HG03521 (cell line): ENCODE data around the gene APOA4.

ENCODE experiments used
- ATAC-seq: cut with Tn5 transposase; IDR thresholded peaks from one replicate; pipeline ENCODE4 v1.9.1; 2021; ENCODE audit warnings: mild to moderate bottlenecking, moderate library complexity; ENCODE audit not compliant: unreplicated experiment

The APOA4 gene

DNA sequence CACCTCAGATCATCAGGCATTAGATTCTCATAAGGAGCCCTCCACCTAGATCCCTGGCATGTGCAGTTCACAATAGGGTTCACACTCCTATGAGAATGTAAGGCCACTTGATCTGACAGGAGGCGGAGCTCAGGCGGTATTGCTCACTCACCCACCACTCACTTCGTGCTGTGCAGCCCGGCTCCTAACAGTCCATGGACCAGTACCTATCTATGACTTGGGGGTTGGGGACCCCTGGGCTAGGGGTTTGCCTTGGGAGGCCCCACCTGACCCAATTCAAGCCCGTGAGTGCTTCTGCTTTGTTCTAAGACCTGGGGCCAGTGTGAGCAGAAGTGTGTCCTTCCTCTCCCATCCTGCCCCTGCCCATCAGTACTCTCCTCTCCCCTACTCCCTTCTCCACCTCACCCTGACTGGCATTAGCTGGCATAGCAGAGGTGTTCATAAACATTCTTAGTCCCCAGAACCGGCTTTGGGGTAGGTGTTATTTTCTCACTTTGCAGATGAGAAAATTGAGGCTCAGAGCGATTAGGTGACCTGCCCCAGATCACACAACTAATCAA is 8.8 kb upstream of the APOA4 start:
- no peak for ATAC-seq

DNA sequence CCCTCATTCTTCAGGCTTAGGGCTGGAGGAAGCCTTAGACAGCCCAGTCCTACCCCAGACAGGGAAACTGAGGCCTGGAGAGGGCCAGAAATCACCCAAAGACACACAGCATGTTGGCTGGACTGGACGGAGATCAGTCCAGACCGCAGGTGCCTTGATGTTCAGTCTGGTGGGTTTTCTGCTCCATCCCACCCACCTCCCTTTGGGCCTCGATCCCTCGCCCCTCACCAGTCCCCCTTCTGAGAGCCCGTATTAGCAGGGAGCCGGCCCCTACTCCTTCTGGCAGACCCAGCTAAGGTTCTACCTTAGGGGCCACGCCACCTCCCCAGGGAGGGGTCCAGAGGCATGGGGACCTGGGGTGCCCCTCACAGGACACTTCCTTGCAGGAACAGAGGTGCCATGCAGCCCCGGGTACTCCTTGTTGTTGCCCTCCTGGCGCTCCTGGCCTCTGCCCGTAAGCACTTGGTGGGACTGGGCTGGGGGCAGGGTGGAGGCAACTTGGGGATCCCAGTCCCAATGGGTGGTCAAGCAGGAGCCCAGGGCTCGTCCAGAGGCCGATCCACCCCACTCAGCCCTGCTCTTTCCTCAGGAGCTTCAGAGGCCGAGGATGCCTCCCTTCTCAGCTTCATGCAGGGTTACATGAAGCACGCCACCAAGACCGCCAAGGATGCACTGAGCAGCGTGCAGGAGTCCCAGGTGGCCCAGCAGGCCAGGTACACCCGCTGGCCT is 7.2 kb upstream of the APOA4 start:
- no peak for ATAC-seq

DNA sequence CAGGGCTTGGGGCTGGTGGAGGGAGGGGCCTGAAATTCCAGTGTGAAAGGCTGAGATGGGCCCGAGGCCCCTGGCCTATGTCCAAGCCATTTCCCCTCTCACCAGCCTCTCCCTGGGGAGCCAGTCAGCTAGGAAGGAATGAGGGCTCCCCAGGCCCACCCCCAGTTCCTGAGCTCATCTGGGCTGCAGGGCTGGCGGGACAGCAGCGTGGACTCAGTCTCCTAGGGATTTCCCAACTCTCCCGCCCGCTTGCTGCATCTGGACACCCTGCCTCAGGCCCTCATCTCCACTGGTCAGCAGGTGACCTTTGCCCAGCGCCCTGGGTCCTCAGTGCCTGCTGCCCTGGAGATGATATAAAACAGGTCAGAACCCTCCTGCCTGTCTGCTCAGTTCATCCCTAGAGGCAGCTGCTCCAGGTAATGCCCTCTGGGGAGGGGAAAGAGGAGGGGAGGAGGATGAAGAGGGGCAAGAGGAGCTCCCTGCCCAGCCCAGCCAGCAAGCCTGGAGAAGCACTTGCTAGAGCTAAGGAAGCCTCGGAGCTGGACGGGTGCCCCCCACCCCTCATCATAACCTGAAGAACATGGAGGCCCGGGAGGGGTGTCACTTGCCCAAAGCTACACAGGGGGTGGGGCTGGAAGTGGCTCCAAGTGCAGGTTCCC is 6.5 kb upstream of the APOA4 start, which contains the start of gene APOC3:
TSS of gene APOC3 (plus strand) at position 383 of the 659 bp plus-strand sequence. CDS start 676 bp downstream, outside the sequence.
- ATAC-seq = no peak

DNA sequence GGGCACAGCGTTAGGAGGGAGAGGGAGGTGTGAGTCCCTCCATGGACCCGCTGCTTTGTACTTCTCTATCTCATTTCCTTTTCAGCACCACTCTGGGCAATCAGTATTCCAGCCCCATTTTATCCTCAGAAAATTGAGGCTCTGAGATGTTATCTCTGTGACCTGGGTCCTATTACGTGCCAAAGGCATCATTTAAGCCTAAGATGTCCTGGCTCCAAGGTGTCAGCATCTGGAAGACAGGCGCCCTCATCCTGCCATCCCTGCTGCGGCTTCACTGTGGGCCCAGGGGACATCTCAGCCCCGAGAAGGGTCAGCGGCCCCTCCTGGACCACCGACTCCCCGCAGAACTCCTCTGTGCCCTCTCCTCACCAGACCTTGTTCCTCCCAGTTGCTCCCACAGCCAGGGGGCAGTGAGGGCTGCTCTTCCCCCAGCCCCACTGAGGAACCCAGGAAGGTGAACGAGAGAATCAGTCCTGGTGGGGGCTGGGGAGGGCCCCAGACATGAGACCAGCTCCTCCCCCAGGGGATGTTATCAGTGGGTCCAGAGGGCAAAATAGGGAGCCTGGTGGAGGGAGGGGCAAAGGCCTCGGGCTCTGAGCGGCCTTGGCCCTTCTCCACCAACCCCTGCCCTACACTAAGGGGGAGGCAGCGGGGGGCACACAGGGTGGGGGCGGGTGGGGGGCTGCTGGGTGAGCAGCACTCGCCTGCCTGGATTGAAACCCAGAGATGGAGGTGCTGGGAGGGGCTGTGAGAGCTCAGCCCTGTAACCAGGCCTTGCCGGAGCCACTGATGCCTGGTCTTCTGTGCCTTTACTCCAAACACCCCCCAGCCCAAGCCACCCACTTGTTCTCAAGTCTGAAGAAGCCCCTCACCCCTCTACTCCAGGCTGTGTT is 5.8 kb upstream of the APOA4 start:
- ATAC-seq = no peak

DNA sequence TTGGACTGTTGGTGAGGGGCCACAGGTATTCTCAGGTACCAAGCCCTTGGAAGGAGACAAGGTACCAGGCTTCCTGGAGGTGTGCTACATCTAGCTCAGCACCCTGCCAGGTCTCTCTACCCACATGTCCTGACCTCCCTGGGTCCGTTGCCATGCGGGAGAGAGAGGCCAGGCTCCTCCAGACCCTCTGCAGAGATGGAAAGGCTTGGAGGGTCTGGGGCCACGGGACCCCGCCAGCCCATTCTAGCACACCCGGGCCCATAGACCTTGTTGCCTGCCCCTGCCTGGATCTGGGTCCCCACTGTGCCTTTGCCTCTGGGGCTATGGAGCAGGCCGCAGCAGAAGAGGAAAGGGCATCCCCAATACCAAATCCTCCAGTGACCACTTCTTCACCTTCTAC is 4.4 kb upstream of the APOA4 start:
- ATAC-seq = no peak

DNA sequence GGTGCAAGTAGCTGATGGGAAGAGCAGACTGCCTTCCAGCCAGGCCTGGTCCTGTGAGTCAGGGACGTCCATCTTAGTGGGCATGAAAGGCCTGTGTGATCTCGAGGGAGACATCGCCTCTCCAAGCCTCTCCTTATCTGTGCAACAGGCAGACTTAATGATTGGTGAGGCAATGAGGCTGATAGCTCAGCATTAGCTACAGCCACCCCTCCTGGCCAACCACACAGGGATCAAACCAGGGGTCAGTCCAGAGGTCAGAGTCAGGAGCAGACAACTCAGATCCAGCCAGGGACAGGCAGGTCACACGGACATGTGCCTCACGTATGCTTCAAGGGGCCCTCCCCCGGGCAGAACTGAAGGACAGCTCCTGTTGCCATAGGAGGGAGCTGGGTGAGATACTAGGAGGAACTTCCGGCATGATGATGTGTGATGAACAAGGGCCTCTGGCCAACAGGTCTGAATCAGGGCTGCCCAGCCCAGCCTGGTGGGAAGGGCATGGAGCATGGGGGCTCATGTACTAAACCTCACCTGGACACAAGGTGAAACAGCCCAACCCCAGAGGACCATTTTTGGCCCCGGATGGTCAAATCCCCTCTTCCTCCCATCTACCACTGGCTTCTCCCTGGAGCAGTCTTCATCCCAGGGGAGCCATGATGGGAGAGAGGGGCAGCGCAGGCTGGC is 3.8 kb upstream of the APOA4 start:
- no peak for ATAC-seq

DNA sequence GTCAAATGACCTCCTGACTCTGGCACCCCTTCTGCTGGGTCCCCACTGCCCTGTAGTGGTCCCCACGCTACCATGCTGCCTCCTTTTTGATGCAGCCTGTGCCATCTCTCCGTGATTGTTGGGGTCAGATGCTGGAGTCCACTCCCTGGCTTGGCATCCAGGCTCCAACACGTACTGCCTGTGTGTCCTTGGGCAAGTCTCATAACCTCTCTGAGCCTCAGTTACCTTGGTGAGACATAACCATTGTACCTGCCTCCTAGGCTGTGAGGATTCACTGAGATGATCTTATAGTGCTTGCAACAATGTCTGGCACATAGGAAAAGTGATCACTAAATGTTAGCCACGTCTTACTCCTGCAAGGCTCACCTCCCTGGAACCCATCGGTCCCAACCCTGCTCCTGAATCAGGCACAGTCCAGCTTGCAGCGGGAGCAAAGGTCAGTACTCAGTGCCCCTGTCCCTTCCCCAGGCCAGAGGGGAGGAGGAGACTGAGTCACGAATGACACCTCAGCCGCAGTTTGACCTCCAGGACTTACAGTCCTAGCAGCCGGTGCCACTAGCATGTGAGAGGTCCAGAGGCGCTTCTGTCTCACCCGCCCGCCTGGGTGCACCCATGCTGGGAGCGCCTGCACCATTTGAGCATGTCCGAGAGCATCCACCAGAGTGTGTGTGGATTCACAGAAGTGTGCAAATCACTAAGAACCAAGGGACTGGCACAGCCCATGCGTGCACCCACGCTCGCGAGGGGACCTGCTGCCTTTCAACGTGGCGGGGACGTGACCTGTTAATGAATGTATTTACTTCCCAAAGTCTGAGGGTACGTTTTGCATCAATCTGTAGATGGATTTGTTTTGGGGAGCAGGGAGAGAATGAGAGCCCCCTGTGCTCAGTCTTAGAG is 3.0 kb upstream of the APOA4 start:
- ATAC-seq = no peak

DNA sequence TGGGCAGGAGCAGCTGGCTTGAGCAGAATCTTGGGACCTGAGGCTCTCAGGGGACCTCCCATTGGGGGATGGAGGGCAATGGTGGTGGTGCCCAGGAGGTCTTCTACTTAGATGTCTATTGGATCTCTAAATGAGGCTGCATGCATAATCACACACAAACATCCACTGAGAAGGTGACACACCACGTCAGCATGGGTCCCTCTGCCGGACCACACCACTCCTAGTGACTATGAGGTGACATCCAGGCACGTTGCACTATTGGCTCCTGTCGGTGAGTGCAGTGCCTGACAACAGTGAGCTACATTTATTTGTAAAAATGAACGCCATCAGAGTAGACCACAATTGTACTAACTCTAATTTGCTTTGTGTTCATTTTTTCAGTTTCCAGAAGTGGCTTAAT is 2.3 kb upstream of the APOA4 start:
- ATAC-seq = no peak

DNA sequence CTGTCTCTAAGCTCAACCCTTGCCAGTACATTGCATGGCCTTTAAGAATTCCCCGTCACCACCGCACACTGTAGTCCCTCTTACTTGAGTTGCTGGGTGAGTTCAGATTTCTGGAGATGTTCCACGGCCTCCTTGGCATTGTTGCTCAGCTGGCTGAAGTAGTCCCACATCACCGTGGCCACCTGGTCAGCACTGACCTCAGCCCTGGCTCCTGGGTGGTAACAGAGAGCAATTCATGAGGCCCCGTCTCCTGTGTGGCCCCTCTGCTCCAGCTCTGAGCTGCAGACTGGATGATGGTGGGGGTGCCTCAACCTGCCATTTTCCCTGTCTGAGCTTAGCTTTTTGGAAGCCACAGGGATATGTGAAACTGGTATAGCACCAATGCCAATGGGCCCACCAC is 529 bp downstream of the APOA4 start:
- no peak for ATAC-seq

DNA sequence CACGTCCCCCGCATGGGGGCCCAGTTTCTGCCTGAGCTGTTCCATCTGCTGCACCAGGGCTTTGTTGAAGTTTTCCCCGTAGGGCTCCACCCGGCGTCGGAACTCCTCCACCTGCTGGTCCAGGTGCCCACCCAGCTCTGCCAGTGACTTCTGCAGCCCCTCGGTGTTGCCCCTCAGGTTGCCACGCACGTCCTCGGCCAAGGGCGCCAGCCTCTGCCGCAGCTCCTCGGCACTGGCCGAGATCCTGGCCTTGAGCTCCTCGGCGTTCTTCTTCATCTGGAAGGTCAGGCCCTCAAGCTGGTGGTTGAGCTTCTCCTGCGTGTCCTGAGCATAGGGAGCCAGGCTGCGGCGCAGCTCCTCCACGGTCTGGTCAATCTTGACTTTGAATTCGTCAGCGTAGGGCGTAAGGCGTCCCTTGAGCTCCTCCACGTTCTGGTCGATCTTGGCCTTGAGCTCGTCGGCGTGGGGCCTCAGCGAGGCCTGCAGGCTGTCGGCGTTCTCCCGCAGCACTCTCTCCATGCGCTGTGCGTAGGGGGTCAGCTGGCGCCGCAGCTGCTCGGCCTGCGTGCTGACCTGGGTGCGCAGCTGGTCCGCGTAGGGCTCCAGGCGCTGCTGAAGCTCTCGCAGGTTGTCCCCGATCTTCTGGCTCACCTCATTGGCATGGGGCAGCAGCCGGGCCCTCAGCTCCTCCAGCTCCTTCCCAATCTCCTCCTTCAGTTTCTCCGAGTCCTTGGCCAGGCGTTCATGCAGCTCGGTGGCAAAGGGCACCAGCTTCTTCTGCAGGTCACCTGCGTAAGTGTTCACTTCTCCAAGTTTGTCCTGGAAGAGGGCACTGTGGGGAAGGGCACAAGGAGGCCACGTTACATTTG is 1.8 kb downstream of the APOA4 start:
- ATAC-seq = no peak

DNA sequence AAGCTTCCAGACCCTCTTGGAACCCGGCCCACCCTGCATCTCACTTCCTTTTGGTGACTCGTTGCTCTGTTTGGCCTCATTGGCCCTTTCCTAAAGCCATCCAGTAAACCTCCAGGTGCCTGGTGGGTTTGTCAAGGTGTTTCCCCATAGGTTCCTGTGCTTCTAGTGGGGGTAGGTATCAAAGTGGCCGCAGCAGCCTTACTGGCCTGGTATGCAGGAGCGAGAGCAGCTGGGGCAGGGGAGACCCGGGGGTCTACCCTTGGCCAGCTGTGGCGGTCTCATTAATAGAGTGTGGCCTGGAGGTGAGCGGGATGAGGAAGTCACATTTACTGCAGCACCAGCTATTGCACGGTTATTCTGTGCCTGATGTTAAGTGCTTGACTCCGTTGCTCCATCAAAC is 4.1 kb downstream of the APOA4 start:
- no peak for ATAC-seq

DNA sequence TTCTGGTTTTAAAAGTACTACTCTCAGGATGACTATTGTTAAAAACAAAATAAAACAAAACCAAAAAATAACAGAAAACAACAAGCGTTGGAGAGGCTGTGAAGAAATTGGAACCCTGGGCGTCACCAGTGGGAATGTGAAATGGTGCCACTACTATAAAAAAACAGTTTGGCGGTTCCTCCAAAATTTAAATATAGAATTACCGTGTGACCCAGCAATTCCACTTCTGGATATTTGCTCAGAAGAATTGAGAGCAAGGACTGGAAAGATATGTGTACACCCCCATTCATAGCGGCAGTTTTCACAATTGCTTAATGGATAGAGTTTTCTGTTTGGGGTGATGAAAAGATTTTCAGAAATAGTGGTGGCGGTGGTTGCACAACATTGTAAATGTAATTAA is 8.6 kb downstream of the APOA4 start:
- ATAC-seq = no peak

DNA sequence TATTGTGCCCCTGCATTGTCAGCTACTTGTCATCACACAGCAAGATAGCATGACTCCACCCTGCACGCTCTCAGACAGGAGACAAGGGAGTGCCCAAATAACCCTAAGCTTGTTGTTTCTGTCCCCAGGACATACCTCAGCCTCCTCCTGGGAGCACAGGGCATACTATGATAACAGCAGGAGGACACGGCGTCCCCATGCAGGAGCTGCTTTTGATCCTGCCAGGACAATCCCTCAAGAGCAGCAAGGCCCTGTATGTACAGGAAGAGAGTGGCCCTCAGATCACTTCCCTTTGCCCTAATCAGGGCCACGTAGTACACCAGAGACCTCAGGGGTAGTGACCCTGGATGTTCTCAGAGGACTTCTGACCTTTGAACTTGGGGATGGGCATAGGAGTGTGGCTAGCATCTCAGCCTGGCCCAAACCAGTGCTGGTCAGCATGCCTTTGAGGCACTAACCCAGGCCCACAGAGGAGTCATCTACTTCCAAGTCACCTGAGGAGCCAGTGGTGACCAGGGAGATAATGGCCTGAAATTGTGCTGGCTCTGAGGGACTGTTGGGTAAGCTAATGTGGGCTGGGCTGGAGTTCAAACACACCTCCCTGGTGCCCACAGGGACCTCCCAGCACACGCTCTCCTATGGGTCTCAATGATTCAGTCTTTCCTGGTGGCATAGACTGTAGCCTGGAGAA is 9.2 kb downstream of the APOA4 start:
- no peak for ATAC-seq

DNA sequence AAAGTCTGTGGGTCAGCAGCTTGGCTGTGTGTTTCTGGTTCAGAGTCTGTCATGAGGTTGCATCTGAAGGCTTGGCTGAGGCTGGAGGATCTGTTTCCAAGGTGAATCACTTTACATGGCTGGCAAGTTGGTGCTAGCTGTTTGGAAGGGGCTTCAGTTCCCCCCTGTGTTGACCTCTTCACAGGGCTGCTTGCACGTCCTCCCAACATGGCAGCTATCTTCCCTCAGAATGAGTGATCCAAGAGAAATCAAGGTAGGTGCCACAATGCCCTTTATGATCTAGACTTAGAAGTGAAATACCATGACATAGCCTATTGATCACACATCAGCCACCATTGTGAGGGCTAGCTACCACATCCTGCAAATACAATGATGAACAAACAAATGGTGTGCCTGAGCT is 9.9 kb downstream of the APOA4 start:
- no peak for ATAC-seq

DNA sequence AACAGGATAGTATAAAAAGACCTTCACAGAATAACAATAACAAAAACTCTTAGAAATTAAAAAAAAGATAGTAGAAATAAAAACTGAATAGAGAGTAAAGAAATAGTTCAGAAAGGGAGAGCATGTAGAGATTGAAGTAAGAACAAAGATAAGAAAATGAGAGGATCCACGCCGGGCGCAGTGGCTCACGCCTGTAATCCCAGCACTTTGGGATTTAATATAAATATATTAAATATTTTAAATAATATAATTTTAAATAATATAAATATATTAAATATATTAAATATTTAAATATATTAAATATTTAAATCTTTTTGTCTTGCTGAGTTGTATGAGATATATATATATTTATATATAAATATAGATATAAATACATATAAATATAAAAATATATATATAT is 11.0 kb downstream of the APOA4 start:
- no peak for ATAC-seq

DNA sequence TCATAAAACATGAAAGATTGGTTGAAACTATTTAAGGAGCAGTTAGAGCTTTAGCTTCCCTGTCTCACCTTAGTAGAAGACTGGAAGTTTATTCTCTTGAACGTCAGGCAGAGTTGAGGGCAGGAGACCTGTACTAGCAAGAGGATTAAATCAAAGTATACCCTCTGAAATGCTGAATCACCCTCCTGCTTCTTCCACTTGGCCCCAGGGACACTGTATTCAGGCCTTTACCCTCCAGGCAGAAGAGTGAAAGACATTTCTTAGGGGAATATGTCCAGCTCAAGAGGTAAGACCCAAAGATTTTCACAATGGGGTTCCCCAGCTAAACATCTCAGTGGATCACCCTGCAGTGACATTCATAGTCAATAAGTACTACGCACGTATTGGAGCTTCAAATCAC is 11.9 kb downstream of the APOA4 start:
- no peak for ATAC-seq

DNA sequence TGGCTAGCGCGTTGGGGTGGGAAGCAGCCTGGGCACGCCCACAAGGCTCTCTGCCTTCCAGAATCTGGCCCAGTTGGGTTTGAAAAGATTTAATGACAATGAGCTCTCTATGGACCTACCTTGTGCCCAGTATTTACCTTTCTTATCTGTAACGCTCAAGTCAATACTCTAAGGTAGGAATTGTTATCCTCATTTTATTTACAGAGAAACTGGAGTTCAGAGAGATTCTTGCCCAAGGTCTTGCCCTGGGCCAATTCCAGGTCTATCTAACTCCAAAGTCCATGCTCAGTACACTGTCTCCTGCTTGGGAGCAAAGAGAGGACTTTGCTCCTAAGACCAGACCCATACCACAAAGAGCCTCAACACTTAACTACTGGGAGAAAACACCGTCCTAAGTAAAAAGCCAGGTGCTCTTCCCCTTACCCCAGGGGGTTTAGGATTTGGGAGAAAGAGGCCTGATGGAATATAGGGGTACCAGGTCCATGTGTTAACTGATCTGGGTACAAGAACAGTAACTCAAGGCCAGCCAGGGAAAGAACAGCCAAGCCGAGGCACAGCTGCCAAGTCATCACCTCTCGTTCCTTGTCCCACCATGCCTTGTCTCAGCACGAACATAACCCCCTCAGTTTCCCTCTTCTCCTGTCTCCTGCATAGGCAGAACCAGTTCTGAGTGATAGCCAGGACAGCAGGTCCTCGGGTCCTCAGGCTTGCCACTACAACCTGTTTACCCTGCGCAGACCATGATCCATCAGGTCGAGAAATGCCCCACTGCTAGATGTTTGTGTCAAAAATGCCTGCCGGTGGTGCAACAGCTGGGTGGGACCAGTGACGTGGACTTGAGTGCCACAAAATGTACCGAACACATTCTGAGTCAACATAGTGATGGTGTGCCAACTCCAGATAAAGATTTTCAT is 14.6 kb downstream of the APOA4 start:
- no peak for ATAC-seq
